SU-DHL-6 (cell line): ENCODE measurements around the gene PHACTR2.

Source experiments
- H2AFZ ChIP-seq: fragments of 200-600 bp; sonication (generic); 2 replicates; pipeline ENCODE4 v1.6.1; 2014; ENCODE audit warnings: low read depth, mild to moderate bottlenecking, moderate library complexity, mixed read lengths, antibody characterized with exemption, low read length; ENCODE audit not compliant: severe bottlenecking
- H3F3A ChIP-seq: fragments of 200-600 bp; shearing (Covaris generic); 2 replicates; pipeline ENCODE4 v1.6.0; 2016; ENCODE audit warnings: antibody characterized with exemption, mild to moderate bottlenecking; ENCODE audit not compliant: insufficient read depth
- H3K27ac ChIP-seq: fragments of 200-600 bp; sonication (generic); 2 replicates; pipeline ENCODE4 v1.5.1; 2016; ENCODE audit warnings: low read depth, mild to moderate bottlenecking, low read length, moderate library complexity, mixed read lengths
- H3K27me3 ChIP-seq: fragments of 200-600 bp; sonication (generic), shearing (Covaris generic); 2 replicates; pipeline ENCODE4 v1.6.0; 2014; ENCODE audit warnings: mild to moderate bottlenecking, low read length
- H3K36me3 ChIP-seq: fragments of 200-600 bp; sonication (generic); 2 replicates; pipeline ENCODE4 v1.6.1; 2014; ENCODE audit warnings: mild to moderate bottlenecking, low read length, mixed read lengths
- H3K4me2 ChIP-seq: fragments of 300-600, 200-600 bp; shearing (Covaris generic), sonication (generic); 2 replicates; pipeline ENCODE4 v1.6.0; 2014; ENCODE audit warnings: low read length, low read depth, mild to moderate bottlenecking; ENCODE audit not compliant: poor library complexity, severe bottlenecking
- H3K4me3 ChIP-seq: fragments of 200-600 bp; sonication (generic); 2 replicates; pipeline ENCODE4 v1.5.1; 2014; ENCODE audit warnings: antibody characterized with exemption, low read length, mild to moderate bottlenecking, mixed read lengths; ENCODE audit not compliant: insufficient read depth, poor library complexity, severe bottlenecking
- H3K79me2 ChIP-seq: fragments of 200-600 bp; sonication (generic); 2 replicates; pipeline ENCODE4 v1.6.1; 2014; ENCODE audit warnings: mild to moderate bottlenecking, low read length, moderate library complexity; ENCODE audit not compliant: insufficient read depth
- H3K9ac ChIP-seq: fragments of 200-600 bp; sonication (generic); 2 replicates; pipeline ENCODE4 v1.7.0; 2014; ENCODE audit warnings: mild to moderate bottlenecking, low read length
- H3K9me2 ChIP-seq: fragments of 200-600 bp; sonication (generic); replicated peaks from 2 replicates; pipeline ENCODE4 v1.6.1; 2014; ENCODE audit warnings: low read length; ENCODE audit not compliant: insufficient read depth
- H3K9me3 ChIP-seq: fragments of 200-600 bp; sonication (generic); 2 replicates; pipeline ENCODE4 v1.6.1; 2014; ENCODE audit warnings: low read length, mixed read lengths; ENCODE audit not compliant: insufficient read depth
- H4K20me1 ChIP-seq: fragments of 200-600 bp; sonication (generic); 2 replicates; pipeline ENCODE4 v1.6.1; 2014; ENCODE audit warnings: low read depth, mild to moderate bottlenecking, antibody characterized with exemption, low read length, moderate library complexity, mixed read lengths
- CTCF ChIP-seq: fragments of 200-600 bp; sonication (generic); IDR thresholded peaks from one replicate; pipeline ENCODE4 v1.5.1; 2017; ENCODE audit warnings: antibody characterized with exemption, mild to moderate bottlenecking, low read length, moderate library complexity; ENCODE audit not compliant: insufficient read depth, poor library complexity, severe bottlenecking
- EZH2phosphoT487 ChIP-seq: fragments of 200-600 bp; sonication (generic), shearing (Covaris generic); conservative IDR thresholded peaks from 2 replicates; pipeline ENCODE4 v1.6.1; 2018; ENCODE audit warnings: mild to moderate bottlenecking, antibody characterized with exemption, low read length, moderate library complexity, mixed read lengths

The PHACTR2 gene

GRCh38 chr6:143806282-143807102 is 128.7 kb downstream of the PHACTR2 start:
- TF ChIP-seq EZH2phosphoT487 (no peak), CTCF (no peak)
- Histone ChIP-seq H3K27ac (no peak overlapping the region), H3K9ac (no peak overlapping the region), H2AFZ (no peak overlapping the region), H3K9me3 (no peaks in the 10 kb centered on the region), H3K27me3 (no peaks in the 10 kb centered on the region), H4K20me1 (no peaks in the 10 kb centered on the region), H3K9me2 (no peaks in the 10 kb centered on the region), H3K79me2 (no peaks in the 10 kb centered on the region), H3K4me2 (no peak overlapping the region), H3F3A (no peaks in the 10 kb centered on the region), H3K4me3 (no peak overlapping the region), H3K36me3 (no peaks in the 10 kb centered on the region)

DNA sequence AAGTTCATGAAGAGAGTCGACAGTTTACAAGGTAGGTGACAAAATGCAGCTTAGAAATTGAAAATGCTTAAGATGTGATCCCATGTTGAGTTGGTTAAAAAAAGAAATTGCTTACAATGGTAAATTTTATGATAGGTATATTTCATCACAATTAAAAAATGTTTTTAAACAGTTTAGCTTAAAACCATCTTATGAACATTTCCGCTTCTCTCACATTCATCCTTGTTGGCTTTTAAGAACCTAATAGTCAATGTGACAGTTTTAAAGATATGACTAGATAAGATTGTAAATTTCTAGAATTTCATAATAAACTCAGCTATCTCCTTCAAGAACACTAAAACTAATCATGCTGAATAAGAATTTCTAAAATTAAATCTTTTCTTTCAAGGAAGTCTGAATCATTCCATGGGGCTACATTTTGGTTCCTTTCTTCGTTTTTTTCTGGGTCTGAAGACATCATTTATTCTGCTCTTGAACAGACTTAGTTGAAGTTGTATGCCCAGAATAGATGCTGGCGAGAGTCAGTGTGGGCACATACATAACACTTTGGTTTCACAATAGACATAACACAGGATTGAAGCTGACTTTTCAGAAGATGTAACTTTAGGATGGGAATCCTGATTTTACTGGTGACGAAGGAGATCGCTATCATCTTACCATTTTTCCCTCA is 129.5 kb downstream of the PHACTR2 start:
- Histone ChIP-seq H3K9me3 (no peaks in the 10 kb centered on the region), H3K27ac (no peak overlapping the region), H4K20me1 (no peaks in the 10 kb centered on the region), H2AFZ (no peak overlapping the region), H3K4me2 (no peak overlapping the region), H3K4me3 (no peak overlapping the region), H3K27me3 (no peaks in the 10 kb centered on the region), H3K9me2 (no peaks in the 10 kb centered on the region), H3K9ac (no peak overlapping the region), H3F3A (no peaks in the 10 kb centered on the region), H3K36me3 (no peaks in the 10 kb centered on the region), H3K79me2 (no peaks in the 10 kb centered on the region)
- no peak for TF ChIP-seq EZH2phosphoT487
- TF ChIP-seq CTCF: no peak

- Histone ChIP-seq H3K9ac (no peak overlapping the region), H4K20me1 (no peaks in the 10 kb centered on the region), H3K4me2 (no peak overlapping the region), H3K79me2 (no peaks in the 10 kb centered on the region), H3K4me3 (no peak overlapping the region), H3K27ac (no peak overlapping the region), H3K9me2 (no peaks in the 10 kb centered on the region), H2AFZ (no peak overlapping the region), H3K27me3 (no peaks in the 10 kb centered on the region), H3F3A (no peaks in the 10 kb centered on the region), H3K36me3 (no peaks in the 10 kb centered on the region), H3K9me3 (no peaks in the 10 kb centered on the region)
- TF ChIP-seq EZH2phosphoT487: no peak
- no peak for TF ChIP-seq CTCF
Observed at GRCh38 chr6:143810745-143811144, 133.0 kb downstream of the PHACTR2 start.
